GM19239 (cell line): ENCODE results near the gene LRRK1.

Source experiments
- DNase-seq: peaks from one replicate; pipeline ENCODE4 v3.0.0; 2011; ENCODE audit warnings: low spot score; ENCODE audit not compliant: insufficient read length
- FAIRE-seq: peaks from 2 replicates; lab custom pipeline; 2011; peaks lifted over from hg19 to GRCh38; lab: Jason Lieb, UNC

Gene LRRK1

DNA sequence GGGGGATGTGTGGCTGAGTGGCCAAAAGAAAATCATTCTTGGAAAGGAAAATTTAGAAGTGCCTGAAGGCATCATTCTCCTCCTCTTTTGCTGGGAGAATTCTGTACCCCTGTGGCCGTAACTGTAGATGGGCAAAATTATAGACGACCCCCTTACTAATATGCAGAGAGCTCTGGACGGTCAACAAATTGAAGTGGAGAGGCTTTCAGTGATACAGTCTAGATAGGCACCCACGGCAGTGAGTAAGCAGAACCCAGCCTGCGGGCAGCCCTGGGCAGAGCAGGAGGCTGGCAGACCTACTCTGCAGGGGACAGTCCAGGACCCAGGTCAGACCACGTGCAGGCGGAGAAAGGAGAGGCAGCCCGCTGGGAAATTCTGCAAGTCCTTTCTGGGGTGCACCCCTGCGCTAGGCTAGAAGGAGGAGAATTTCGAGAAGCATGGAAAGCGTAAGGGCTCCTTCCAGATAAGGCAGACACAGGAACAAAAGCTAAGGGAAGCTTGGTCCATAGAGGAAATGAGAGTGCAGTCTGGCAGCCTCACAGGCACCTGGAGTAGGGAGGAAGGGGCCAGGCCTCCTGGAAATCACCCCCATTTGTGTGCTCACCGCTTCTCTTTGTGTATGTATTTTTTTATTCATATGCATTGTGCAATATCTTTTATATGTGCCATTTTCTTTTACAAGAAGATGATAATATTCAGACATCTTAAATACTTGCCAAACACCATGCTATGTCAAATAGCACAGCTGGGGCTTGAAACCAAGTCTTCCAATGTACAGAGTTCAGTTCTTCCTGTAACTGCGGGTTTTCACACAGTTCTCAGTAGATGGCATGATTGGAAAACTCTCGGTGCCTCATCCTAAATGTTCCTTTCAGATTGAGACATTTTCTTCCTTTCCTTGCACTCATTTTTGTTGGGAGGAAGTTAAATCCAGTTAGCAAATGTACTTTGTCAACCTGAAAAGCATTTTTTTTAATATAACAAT, 40.2 kb downstream of the LRRK1 start:
- no peak for DNase-seq

DNA sequence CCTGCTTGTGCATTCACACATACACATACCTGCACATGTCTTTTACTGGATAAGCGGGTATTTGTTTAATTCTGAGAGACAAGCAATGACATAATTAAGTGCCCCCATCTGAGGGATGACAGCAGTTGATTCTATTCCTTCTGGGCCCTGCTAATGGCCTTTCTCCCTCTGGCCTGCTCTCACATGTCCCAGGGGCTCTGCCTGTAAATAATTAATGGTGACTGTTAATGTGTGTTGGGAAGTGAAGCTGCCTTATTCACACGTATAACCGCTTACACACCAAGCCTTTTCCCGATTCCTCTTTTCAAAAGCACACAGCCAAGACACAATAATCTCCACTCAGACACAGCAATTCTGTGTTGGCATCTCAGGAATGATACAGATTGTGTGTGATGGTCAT, 47.8 kb downstream of the LRRK1 start:
- FAIRE-seq (peak; percentile 96), DNase-seq (peak; percentile 65)

More for the DNA sequence above, 40.2 kb downstream of the LRRK1 start:
- FAIRE-seq, result peak; percentile 37

DNA sequence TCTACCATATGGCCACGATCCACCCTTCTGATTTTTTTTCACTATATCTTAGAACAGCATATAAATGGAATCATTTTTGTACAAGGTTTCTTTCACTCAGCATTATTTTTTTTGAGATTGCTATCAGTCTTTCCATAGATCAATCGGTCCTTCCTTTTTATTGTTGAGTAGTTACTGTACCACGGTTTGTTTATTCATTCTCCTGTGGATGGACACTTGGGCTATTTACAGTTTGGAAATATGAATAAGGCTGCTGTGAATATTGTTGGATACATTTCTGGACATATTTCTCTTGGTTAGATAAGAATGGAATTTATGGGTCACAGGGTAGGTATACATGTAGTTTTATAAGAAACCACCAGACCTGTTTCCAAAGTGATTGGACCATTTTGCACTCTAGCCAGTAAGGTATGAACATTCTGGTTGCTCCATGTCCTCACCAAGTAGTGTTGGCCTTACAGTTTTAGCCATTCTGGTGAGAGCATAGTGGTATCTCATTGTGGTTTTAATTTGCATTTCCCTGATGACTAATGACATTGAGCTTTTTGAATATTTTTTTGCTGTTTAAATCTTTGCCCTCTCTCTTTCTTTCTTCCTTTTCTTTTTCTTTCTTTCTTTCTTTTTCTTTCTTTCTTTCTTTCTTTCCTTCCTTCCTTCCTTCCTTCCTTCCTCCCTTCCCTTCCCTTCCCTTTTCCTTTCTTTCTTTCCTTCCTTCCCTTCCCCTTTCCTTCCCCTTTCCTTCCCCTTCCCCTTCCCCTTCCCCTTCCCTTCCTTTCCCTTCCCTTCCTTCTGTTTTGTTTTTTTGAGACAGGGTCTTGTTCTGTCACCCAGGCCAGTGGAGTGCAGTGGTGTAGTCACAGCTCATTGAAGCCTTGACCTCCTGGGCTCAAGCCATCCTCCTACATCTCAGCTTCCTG, 49.2 kb downstream of the LRRK1 start:
- no peak for DNase-seq
- peak; percentile 82 for FAIRE-seq

DNA sequence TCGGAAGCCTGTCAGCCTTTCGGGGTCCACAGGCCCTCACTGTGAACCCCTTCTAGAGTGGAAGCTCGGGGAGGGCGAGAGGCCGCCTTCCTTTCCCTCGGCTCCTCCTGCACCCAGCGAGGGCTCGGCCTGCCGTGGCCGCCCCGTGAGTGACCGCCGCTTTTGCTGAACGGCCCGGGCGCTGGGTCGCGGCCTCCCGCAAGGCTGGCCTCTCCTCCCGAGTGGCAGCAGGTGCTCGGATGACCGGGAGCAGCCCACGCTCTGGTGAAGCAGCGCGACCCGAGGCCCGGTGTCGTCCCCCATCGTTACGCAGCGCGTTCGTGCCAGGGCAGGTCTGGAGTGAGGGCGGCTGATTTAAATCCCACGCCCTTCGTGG, 53.8 kb downstream of the LRRK1 start:
- DNase-seq (no peak), FAIRE-seq (no peak)

DNA sequence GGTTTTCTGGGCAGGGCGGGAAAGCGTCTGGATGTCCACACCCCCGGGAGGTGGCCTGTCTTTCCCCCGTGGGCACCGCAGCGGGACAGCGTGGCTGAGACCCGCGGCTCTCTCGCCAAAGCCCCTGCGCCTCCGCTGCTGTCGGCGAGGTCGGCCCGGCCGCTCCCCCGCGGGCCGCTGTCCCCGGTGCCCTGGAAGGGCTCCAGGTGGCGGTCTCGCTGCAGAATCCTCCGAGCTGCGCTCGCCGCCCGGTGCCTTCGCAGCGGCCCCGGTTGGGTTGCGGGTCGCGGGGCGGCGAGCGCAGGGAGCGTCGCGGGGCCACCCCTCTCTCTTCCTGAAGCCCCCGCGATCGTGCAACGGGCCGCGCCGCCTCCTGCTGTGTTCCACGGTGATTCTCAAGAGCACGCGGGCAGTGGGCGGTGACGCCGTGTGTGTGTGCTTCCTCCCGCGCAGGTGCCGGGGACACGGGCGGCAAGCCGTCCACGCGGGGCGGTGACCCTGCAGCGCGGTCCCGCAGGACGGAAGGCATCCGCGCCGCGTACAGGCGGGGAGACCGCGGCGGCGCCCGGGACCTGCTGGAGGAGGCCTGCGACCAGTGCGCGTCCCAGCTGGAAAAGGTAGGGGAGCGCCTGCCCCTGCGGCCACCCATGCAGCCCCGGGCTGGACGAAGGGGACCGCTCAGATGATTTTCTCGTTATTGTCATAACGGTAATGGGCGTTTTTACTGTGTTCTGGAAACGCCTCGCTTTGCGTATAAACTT, 54.4 kb downstream of the LRRK1 start:
- FAIRE-seq (no peak), DNase-seq (no peak)

DNA sequence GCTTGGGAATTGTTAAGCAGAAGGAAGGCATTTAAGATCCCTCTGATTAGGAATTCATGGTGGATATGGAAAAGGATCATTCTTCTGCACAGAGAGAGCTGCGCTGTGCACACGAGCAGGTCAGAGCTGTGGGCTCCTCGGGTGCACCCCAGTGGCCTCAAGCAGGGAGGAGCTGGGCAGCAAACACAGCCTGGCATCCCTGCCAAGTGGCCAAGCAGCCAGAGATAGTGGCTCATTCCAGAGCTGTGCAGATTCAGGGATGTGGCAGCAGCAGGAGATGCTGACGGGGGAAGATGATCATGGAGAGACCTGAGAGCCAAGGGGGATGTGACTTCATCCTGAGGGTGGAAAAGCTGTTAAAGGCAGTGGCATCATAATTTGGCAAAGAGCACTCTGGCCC, 55.9 kb downstream of the LRRK1 start:
- no peak for DNase-seq
- no peak for FAIRE-seq

DNA sequence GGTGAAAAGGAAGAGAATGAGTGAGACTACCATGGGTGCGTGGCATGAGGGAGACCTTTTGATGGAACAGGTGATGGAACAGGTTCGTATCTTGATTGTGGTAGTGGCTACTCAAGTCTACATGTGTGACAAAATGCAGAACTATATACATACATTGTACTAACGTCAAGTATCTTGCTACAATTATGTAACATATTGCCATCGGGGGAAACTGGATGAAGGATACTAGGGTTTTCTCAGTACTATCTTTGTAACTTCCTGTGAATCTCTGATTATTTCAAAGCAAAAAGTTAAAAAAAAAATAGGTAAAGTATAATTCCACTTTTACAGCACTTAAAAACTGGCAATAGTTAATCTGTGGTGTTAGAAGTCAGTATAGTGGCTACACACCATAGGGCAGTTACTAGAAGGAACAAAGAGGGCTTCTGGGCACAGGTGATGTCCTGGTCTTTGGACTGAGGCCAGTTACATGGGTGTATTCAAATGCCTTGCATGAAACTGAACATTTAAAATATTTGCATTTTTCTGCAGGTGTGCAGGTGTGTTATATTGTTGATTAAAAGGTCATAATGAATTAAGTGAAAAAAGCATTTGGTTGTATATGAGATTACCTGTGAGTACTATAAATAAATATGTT, 61.4 kb downstream of the LRRK1 start:
- peak; percentile 40 for FAIRE-seq

DNA sequence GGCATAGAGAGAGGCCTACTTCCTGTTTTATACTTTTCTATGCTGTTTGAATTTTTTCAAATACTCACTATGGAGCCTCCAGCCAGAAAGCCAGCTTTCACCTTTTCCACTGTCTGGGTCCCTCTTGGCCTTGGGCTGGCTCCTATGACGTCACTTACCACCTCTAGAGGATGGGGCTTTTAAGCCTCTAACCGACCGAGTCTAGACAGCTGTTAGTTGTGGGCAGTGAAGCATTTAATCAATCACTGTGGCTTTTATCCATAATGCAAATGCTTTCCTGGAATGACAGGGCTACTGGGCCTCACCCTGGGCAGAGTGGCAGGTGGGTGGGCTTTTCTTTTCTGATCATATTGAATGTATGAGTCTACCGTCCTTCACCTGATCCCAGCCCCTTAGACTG, 61.9 kb downstream of the LRRK1 start:
- FAIRE-seq (no peak), DNase-seq (no peak)

More for the DNA sequence above, 61.4 kb downstream of the LRRK1 start:
- no peak for DNase-seq

DNA sequence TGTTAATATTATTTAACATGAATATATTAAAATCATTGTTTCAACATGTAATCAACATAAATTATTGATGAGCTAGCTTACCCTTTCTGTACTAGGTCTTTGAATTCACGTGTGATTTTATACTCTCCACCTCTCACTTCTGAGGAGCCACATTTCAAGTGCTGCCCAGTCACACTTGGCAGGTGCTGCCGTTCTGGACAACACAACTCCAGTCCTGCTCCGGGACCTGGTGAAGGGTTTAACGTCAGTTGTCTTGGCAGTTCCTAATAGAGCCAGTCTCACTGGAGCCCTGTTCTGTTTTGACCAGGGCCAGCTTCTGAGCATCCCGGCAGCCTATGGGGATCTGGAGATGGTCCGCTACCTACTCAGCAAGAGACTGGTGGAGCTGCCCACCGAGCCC, 64.1 kb downstream of the LRRK1 start:
- DNase-seq (no peak), FAIRE-seq (no peak)

DNA sequence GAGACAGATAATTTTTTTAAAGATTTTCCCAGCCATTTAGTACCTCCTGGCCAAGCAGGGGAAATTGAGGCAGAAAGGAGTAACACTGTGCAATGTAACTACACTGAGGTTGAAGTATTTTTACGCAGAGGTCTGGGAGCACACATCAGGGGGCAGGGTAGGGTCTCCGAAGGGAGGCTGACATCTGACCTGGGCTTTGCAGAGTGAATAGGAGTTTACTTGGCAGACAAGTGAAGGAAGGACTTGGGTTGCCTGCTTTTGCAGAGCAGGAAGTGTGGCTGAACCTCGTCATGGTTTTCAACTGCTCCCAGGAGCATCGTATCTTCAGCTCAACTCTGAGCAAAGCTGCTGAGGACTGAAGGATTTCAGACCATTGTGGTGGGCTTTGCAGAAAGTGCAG, 66.2 kb downstream of the LRRK1 start:
- DNase-seq (no peak), FAIRE-seq (no peak)

DNA sequence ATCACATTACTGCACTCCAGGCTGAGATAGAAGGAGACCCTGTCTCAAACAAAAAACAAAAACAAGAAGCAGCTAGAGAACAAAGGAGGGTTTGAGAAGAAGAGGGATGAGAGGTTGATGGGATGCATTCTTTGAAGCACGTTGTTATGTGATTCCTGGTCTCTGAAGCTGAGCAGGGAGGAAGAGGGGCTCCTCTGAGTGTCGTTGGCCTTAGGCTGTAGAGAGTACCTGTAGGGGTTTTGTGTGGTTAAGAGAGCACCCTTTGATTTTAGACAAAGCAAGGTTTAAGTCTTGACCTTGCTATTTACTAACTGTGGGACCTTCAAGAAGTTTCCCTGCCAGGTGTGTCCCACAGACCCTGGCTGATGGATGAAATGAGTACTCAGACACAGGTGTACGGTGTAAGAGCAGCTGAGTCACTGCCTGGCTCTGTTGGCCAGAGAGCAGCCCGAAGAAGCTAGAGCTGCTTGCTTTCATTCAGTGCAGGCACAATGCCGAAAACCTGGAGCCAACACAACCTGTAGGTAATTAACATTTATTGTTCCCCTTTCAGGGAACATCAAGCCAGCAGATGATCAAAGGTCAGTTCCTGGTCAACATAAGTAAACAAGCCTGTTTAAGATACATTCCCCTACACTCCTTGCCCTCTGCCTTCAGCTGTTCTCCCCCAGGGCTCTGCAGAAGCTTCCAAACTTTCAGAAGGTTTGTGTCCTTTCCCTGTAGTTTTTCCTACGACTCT, 67.2 kb downstream of the LRRK1 start:
- FAIRE-seq (no peak), DNase-seq (no peak)

DNA sequence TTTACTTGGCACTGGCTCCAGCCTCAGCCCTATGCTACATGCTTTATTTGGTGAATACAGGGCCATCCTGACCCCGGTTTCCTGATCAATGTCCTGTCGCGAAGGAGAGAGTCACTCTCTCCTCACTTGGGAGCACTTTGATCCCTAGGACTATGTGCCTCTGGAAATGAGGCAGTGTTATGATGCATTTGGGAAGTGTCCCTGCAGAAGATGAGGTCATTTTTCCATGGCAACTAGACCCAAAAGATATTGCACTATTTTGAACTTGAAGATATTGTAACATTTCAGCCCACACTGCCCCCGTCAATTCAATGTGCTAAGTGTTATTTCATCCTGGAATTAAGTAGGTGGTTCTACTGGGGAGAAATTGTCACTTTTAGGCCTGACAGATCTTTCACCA, 68.0 kb downstream of the LRRK1 start:
- FAIRE-seq, result no peak
- DNase-seq, result no peak

DNA sequence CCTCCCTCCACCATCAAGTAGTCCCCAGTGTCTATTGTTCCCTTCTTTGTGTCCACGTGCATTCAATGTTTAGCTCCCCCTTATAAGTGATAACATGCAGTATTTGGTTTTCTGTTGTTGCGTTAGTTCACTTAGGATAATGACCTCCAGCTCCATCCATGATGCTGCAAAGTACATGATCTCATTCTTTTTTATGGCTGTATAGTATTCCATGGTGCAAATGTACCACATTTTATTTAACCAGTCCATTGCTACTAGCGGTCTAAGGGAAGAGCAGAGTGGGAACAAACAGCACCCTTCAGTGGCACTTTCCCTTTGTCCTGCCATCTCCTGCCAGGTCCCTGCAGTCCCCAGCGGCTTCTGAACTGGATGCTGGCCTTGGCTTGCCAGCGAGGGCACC, 69.1 kb downstream of the LRRK1 start:
- FAIRE-seq, result no peak

DNA sequence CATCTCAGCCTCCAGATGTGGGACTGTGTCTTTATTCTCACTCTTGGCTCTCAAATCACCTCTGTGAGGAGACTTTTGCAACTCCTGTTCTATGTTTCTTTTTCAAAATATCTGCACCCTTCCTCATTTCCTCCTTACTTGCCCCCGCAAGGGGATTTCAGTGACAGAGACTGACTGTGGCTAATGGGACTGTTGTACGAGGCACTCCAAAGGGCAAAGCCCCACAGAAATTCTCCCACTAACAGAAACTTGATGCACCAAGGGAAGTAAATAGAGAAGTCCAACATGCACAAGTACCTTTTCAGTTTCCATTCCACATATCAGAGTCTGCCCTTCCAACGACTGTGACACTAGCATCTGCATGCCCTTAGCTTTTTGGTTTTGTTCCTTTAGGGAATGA, 69.7 kb downstream of the LRRK1 start:
- DNase-seq, result no peak
- no peak for FAIRE-seq

More for the DNA sequence above, 69.1 kb downstream of the LRRK1 start:
- DNase-seq, result no peak

DNA sequence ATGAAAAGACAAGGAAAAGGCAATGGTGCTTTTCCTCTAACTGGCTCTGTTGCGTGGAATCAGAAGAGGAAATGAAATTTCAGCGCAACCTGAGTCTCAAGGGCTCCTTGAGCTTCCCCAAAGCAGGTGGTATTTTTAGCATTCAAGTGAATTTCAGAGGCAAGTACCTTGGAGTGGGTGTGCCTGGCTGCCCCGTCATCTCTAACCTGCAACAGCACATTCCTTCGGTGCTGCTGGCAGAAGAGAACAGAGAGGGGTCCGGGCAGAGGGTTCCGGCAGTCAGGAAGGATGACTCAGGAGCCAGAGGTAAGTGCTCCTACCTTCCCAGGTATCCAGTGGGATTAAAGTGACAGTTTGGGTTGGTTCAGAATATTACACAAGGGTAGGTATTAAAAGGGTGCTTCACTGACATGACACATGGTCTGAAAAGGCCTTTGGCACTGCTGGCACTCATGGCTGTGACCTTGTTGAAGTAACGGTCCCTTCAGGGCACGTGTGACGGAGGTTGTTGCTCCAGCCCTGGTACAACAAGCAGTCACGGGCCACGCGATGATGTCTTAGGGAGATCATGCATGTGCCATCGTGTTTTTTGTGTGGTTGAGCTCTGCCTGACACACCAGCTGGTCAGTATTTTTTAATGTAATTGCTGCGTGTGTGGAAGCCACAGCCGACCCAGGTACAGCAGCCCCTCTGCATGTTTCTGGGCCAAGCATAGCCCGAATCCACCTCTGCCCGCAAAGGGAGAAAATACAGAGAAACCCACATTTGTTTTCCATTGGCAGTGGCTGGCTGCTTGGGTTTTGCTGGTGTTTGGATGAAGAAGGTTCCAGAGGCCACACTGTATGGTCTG, 75.7 kb downstream of the LRRK1 start:
- no peak for FAIRE-seq
- no peak for DNase-seq

DNA sequence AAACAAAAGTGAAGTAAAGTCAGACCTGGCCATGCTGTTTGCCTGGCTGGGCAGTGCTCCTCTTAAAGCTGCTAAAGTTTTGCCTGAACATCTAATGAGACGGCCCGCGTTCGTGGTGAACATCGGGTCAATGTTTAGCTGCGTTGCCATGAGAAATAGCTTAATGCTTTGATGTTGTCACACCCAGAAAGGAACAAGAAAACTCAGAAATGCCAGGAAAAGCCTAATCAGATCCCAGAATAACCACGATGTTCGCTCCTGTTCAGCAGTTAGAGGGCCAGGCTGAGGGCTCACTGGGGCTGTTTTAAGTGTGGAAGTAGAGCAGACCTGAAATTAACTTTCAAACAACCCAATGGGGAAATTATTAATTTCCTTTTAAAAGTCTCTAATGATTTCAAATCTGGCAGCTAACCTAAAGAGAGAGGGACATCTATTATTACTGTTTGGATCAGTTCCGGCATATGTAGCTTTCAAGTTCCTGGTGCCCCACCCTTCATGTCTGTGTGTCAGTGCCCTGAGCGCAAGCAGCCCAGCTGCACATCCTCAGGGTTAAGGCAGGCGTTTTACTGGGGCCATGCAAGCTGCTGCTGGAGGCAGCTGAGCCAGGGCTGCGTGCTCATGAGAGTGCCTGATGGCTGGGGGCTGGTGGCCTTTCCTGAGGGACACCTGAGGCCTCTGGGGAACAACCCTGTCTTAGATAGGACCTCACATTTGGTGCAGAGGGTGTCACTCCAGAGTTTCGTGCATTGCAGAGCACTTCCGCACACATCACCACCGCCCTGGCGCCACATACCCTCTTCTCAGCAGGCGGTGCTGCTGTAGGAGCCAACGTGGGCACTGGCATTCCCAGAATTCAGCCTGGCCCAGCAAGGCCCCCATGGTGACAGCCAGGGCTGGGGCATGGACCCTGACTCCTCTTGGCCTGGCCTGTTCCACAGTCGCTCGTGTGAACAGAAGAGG, 76.6 kb downstream of the LRRK1 start:
- FAIRE-seq, result no peak
- DNase-seq, result no peak

DNA sequence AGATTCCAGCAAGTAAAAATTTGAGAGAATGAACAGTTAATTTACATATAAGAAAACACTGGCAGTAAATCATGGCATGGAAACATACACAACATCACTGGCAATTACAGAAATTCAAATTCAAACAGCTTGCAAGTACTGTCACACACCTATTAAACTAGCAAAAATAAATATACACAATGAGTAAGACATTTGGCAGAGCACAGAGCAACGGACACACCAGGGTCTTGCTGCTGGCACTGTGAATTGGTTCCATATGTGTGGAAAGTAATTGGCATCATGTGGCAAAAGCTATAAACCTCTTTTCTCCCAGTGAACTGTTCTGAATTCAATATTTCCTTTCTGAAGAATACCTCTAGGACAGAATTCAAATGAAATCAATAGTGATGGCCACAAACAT, 78.3 kb downstream of the LRRK1 start:
- FAIRE-seq (no peak), DNase-seq (no peak)
